MCF 10A (cell line): ENCODE results near the gene MAD1L1. TPM values are rescaled to one million over a fixed set of nuclear protein-coding genes. Genes with fewer than 3 reads are reported as not detected.
A peak's percentile ranks its signal among the peaks of the same experiment; 100 is the strongest.

Experiments
- BruUV-seq: library from RNA; stranded (reverse); fragments of 400-500 nt; replicated peaks from 2 replicates; lab custom pipeline; 2021; lab: Mats Ljungman, UMichigan
- CTCF ChIA-PET: fragments of 300-600 bp; sonication (Branson Sonifier 250); formaldehyde crosslinking; extraction: SDS; loops from one replicate; lab custom pipeline; 2021; ENCODE audit warnings: antibody characterized with exemption, inconsistent platforms; lab: Yijun Ruan, JAX
- POLR2A ChIA-PET: fragments of 300-600, 350-650 bp; sonication (Branson Sonifier 250); formaldehyde crosslinking; extraction: SDS; loops from one replicate; lab custom pipeline; 2020; ENCODE audit warnings: antibody characterized with exemption, inconsistent platforms; lab: Yijun Ruan, JAX
- DNase-seq: peaks from one replicate; pipeline ENCODE4 v3.0.0-alpha.2; 2018; ENCODE audit not compliant: unreplicated experiment
- H3K27ac Mint-ChIP-seq: one replicate; pipeline ENCODE4 v1.8.0; 2022; ENCODE audit warnings: mild to moderate bottlenecking, low read depth, mixed read lengths; ENCODE audit not compliant: unreplicated experiment
- H3K27me3 Mint-ChIP-seq: one replicate; pipeline ENCODE4 v1.8.0; 2022; ENCODE audit warnings: mixed read lengths; ENCODE audit not compliant: insufficient read depth, unreplicated experiment
- H3K36me3 Mint-ChIP-seq: one replicate; pipeline ENCODE4 v1.8.0; 2022; ENCODE audit warnings: mild to moderate bottlenecking, moderate library complexity, mixed read lengths; ENCODE audit not compliant: insufficient read depth, unreplicated experiment
- H3K4me1 Mint-ChIP-seq: one replicate; pipeline ENCODE4 v1.8.0; 2022; ENCODE audit warnings: mixed read lengths; ENCODE audit not compliant: insufficient read depth, unreplicated experiment
- H3K4me3 Mint-ChIP-seq: one replicate; pipeline ENCODE4 v1.8.0; 2022; ENCODE audit warnings: mild to moderate bottlenecking, moderate library complexity, mixed read lengths; ENCODE audit not compliant: unreplicated experiment
- H3K9me3 Mint-ChIP-seq: one replicate; pipeline ENCODE4 v1.8.0; 2022; ENCODE audit warnings: mixed read lengths; ENCODE audit not compliant: unreplicated experiment
- CTCF ChIP-seq: fragments of 200-600 bp; IDR thresholded peaks from one replicate; pipeline ENCODE4 v1.8.0; 2022; ENCODE audit warnings: antibody characterized with exemption, mild to moderate bottlenecking; ENCODE audit not compliant: unreplicated experiment
- intact Hi-C: fragments of 100-400 bp; cut with micrococcal nuclease; formaldehyde crosslinking; loops from 2 replicates; pipeline ENCODE4 v1.14.1; 2022
- total RNA-seq: library from RNA; stranded (reverse); gene quantifications from 2 replicates; pipeline ENCODE4 v1.2.3, GENCODE V29; 2022

MAD1L1 gene
- total RNA-seq, 1 experiment from 2014 or later, result 25.2 TPM

DNA sequence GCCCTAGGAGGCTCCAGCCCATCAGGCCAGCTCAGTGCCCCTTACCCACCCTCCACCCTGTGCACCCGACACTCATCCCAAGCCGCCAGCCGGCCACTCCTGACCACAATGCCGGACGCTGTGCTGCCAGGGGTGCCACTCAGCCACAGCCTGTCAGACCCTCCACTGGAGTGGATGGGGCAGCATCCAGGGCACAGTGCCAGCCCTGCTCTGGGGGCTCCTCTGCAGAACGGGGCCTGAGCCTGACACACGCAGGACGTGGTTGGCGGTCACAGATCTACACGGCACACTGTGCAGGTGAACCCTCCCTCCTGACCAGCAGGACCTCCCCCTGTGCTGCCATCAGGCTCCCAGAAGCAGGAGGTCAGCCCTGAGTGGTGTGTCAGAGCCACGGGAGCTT, 114.7 kb downstream of the MAD1L1 start:
- Mint-ChIP-seq H3K9me3 (no peaks in the 10 kb centered on the region), H3K27me3 (no peaks in the 10 kb centered on the region)
- intact Hi-C loops, result no loop called here

GRCh38 chr7:2117646-2118045, 115.1 kb downstream of the MAD1L1 start:
- peaks cover 21% of the 10 kb centered on the region for H3K4me1 Mint-ChIP-seq
- POLR2A ChIA-PET, result no interaction called here
- CTCF ChIA-PET, result no interaction called here
- H3K9me3 Mint-ChIP-seq, result no peaks in the 10 kb centered on the region
- no peaks in the 10 kb centered on the region for H3K27me3 Mint-ChIP-seq
- no peak for DNase-seq
- no peak for TF ChIP-seq CTCF
- H3K27ac Mint-ChIP-seq, result no peak overlapping the region
- no peak overlapping the region for H3K4me3 Mint-ChIP-seq
- intact Hi-C loops, result no loop called here
- H3K36me3 Mint-ChIP-seq, result peaks cover 5% of the 10 kb centered on the region
- no TSS peak for BruUV-seq

More for the DNA sequence above, 114.7 kb downstream of the MAD1L1 start:
- DNase-seq, result no peak
- Mint-ChIP-seq H3K4me1 (peaks cover 21% of the 10 kb centered on the region), H3K36me3 (peaks cover 5% of the 10 kb centered on the region), H3K4me3 (no peak overlapping the region), H3K27ac (no peak overlapping the region)
- ChIA-PET CTCF (no interaction called here), POLR2A (no interaction called here)
- TF ChIP-seq CTCF, result no peak
- BruUV-seq, result no TSS peak

DNA sequence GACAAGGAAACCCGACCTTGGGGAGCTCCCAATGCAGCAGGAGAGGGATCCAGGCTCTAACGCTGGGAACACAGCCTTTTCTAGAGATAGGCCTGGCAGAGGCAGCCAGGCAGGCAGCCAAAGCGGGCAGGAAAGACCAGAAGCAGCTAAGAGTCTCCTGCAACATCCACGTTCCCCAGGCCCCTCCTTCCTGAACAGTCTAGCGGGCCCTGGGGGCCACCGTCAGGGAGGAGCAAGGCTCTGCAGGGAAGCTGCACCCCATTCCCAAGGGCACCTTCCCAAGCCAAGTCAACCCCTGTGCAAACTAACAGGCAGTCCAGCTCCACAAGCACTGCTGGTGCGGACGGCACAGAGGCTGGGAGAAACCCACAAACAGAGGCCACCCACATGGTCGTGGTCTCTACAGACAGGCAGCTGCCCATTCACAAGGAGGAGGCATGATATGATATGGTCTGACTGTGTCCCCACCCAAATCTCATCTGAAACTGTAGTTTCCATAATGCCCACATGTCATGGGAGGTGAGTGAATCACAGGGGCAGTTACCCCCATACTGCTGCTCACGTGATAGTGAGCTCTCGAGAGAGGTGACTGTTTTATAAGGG, 115.7 kb downstream of the MAD1L1 start:
- Mint-ChIP-seq H3K4me1 (peaks cover 21% of the 10 kb centered on the region), H3K27ac (no peak overlapping the region), H3K4me3 (no peak overlapping the region), H3K9me3 (no peaks in the 10 kb centered on the region), H3K27me3 (no peaks in the 10 kb centered on the region), H3K36me3 (peaks cover 5% of the 10 kb centered on the region)
- POLR2A ChIA-PET, result no interaction called here
- CTCF ChIA-PET, result interaction anchor here (0.5 kb wide), 1 partner anchor 37 kb away, joined by 3 read pairs; no protein-coding TSS in a partner anchor
- peak; percentile 49 for DNase-seq
- no TSS peak for BruUV-seq
- intact Hi-C loops, result no loop called here
- TF ChIP-seq CTCF, result no peak

- BruUV-seq, result no TSS peak
- Mint-ChIP-seq H3K4me3 (no peak overlapping the region), H3K27me3 (no peaks in the 10 kb centered on the region), H3K9me3 (no peaks in the 10 kb centered on the region), H3K36me3 (peaks cover 5% of the 10 kb centered on the region), H3K27ac (no peak overlapping the region), H3K4me1 (peaks cover 21% of the 10 kb centered on the region)
- POLR2A ChIA-PET, result no interaction called here
- DNase-seq, result no peak
- no peak for TF ChIP-seq CTCF
- intact Hi-C loops, result no loop called here
- CTCF ChIA-PET, result no interaction called here
Measured at GRCh38 chr7:2116448-2116810, 116.3 kb downstream of the MAD1L1 start.
